CD4-positive, alpha-beta T cell treated with Interleukin-15 for 1 hour (primary cell): ENCODE measurements around the gene AMTN.

Experiments
- DNase-seq: peaks from one replicate; pipeline ENCODE4 v3.0.0-alpha.2; 2020

Gene AMTN

GRCh38 chr4:70570796-70571195, 52.4 kb downstream of the AMTN start:
- no peak for DNase-seq

- DNase-seq, result no peak
Measured at GRCh38 chr4:70571772-70572171, 53.4 kb downstream of the AMTN start.

GRCh38 chr4:70575964-70576363, 57.6 kb downstream of the AMTN start:
- no peak for DNase-seq

- DNase-seq, result no peak
Measured at GRCh38 chr4:70577220-70577927, 59.0 kb downstream of the AMTN start.

- DNase-seq, result no peak
Measured at GRCh38 chr4:70581980-70582379, 63.6 kb downstream of the AMTN start.
